GM12878 (cell line): ENCODE results near the gene CDHR2.

Source experiments
- CEBPB ChIP-seq, 2 experiments: fragments of 150-350 bp in 1 of 2; IDR thresholded peaks; 2 replicates each; pipeline ENCODE4 v1.6.1; 2012 to 2014; ENCODE audit warnings: low read depth in 2 of 2, low read length in 2 of 2, borderline replicate concordance in 1 of 2, inconsistent platforms in 1 of 2
- CTCF ChIP-seq, 3 experiments: IDR thresholded peaks in 2 of 3; conservative IDR thresholded peaks in 1 of 3; 2 replicates each; pipeline ENCODE4 v1.5.1; 2011; ENCODE audit warnings: low read depth in 3 of 3, low read length in 3 of 3, mild to moderate bottlenecking in 3 of 3, control low read depth in 2 of 3, moderate library complexity in 2 of 3, inconsistent platforms in 1 of 3, mixed read lengths in 1 of 3; ENCODE audit not compliant: control insufficient read depth in 2 of 3, insufficient read depth in 1 of 3; ENCODE audit errors: extremely low read depth in 1 of 3
- EED ChIP-seq: sonication (generic); IDR thresholded peaks from 2 replicates; pipeline ENCODE4 v1.6.1; 2016; ENCODE audit warnings: antibody characterized with exemption, low read depth
- POLR2A ChIP-seq: IDR thresholded peaks from 2 replicates; pipeline ENCODE4 v1.6.1; 2011; ENCODE audit warnings: low read depth, mild to moderate bottlenecking, low read length
- POLR2AphosphoS2 ChIP-seq: IDR thresholded peaks from 2 replicates; pipeline ENCODE4 v1.6.1; 2011; ENCODE audit warnings: low read depth, mild to moderate bottlenecking, low read length, improper control_type of control experiment, moderate library complexity
- POLR2AphosphoS5 ChIP-seq: IDR thresholded peaks from 2 replicates; pipeline ENCODE4 v1.6.1; 2011; ENCODE audit warnings: mild to moderate bottlenecking, low read length, inconsistent platforms
- TF ChIP-seq, protein P1 (sequence below): IDR thresholded peaks from 2 replicates; pipeline ENCODE4 v1.6.1; 2011; ENCODE audit warnings: borderline replicate concordance, low read depth, mild to moderate bottlenecking, moderate library complexity, mixed read lengths, low read length; ENCODE audit not compliant: insufficient read depth; ENCODE audit errors: extremely low read length

- no peak for TF ChIP-seq CTCF (IDR thresholded peaks at IDR 0.05 in 2 of 3, conservative IDR thresholded peaks at IDR 0.05 in 1 of 3; ENCODE audit: control insufficient read depth in 2 of 3, extremely low read depth in 1 of 3, insufficient read depth in 1 of 3, low read depth in 3 of 3, low read length in 3 of 3)
- no peak for TF ChIP-seq POLR2A
- TF ChIP-seq, protein P1, sequence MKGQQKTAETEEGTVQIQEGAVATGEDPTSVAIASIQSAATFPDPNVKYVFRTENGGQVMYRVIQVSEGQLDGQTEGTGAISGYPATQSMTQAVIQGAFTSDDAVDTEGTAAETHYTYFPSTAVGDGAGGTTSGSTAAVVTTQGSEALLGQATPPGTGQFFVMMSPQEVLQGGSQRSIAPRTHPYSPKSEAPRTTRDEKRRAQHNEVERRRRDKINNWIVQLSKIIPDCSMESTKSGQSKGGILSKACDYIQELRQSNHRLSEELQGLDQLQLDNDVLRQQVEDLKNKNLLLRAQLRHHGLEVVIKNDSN = no peak
- TF ChIP-seq EED = no peak
- no peak for TF ChIP-seq POLR2AphosphoS5
- TF ChIP-seq CEBPB (IDR thresholded peaks at IDR 0.05; ENCODE audit: borderline replicate concordance in 1 of 2, low read depth in 2 of 2, low read length in 2 of 2) = no peak
- TF ChIP-seq POLR2AphosphoS2 = no peak
These were observed 80.2 kb downstream of the CDHR2 start for GRCh38 chr5:176629317-176629852.
